GM21723 (cell line): ENCODE measurements around the gene ACHE.
"Not testable (repeated sequence)": the region's sequence is repeated elsewhere in the genome, so short reads cannot be mapped to it uniquely, and the experiment has no call there.

Experiments used
- ATAC-seq: cut with Tn5 transposase; IDR thresholded peaks from one replicate; pipeline ENCODE4 v1.9.1; 2021; ENCODE audit warnings: mild to moderate bottlenecking, moderate library complexity; ENCODE audit not compliant: unreplicated experiment

ACHE gene

GRCh38 chr7:100865938-100866728, 29.6 kb downstream of the ACHE start:
- ATAC-seq: no peak

GRCh38 chr7:100865372-100865911, 30.2 kb downstream of the ACHE start:
- ATAC-seq: no peak

- ATAC-seq: no peak
These were observed 31.3 kb downstream of the ACHE start for GRCh38 chr7:100864263-100864845.

- no peak for ATAC-seq
These were observed 32.2 kb downstream of the ACHE start for GRCh38 chr7:100863406-100863950.

GRCh38 chr7:100861616-100861985, 34.1 kb downstream of the ACHE start:
- ATAC-seq: no peak

- no peak for ATAC-seq
These were observed 34.7 kb downstream of the ACHE start for GRCh38 chr7:100860702-100861615.

GRCh38 chr7:100859856-100860255, 35.8 kb downstream of the ACHE start:
- no peak for ATAC-seq

- no peak for ATAC-seq
These were observed 38.8 kb downstream of the ACHE start for GRCh38 chr7:100856871-100857282.

GRCh38 chr7:100855515-100855914, 40.2 kb downstream of the ACHE start:
- no peak for ATAC-seq

GRCh38 chr7:100854899-100855298, 40.8 kb downstream of the ACHE start:
- not testable (repeated sequence) for ATAC-seq

- ATAC-seq: no peak
These were observed 41.4 kb downstream of the ACHE start for GRCh38 chr7:100854146-100854895.

- ATAC-seq: peak; percentile 91
These were observed 43.4 kb downstream of the ACHE start, which contains the start of gene SLC12A9 for GRCh38 chr7:100852048-100852872. TSS of gene SLC12A9 (plus strand) at chr7:100852713. CDS start at chr7:100854198, 1,485 bp downstream.

- ATAC-seq: no peak
These were observed 48.3 kb downstream of the ACHE start for GRCh38 chr7:100847360-100847759.

- ATAC-seq: no peak
These were observed 55.1 kb downstream of the ACHE start for GRCh38 chr7:100840470-100841100.
